ENCODE results near the gene TTC39C.

Gene TTC39C

DNA sequence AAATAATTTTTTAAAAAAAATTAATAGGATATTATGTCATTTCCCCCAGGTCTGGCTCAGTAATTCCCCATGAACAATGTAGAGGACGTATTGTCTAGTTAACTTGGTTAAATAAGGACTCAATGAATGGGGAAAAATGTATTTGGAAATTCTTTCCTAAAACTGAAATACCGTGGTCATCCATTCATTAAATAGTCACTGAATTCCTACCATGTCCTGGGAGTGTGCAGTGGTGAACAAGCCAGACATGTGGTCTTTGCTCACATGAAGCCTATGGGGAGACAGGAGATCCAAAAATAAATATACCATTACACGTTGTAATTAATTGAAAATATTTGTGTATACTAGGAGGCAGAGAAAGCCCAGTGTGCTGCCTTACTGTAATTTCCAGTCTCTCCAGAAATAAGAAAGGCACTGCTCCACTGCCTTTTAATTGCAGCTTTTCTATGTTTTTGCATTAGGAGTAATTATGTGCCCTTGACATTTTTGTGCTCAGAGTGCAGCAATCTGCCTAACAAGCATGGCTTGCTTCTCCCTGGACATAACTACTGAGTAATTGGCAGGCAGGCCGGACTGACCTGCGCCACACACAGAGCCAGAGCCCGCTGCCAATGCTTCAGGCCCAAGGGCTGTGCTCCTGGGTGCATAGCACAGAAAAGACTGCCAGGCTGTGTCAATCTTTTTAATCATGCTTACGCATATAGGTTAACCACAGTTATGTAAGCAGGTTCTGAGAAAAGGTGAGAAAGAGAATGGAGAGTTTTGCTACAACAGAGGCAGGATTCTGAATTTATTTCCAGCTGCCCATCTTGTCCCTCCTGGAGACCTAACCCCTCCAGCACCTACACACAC is 22.2 kb upstream of the TTC39C start:
- ChIA-PET POLR2A (no interaction called here), CTCF (interaction anchor here (0.7 to 1.3 kb wide), 3 partner anchors 11 to 84 kb away, joined by 3 read pairs; no protein-coding TSS in a partner anchor)
- TF ChIP-seq, protein P1, sequence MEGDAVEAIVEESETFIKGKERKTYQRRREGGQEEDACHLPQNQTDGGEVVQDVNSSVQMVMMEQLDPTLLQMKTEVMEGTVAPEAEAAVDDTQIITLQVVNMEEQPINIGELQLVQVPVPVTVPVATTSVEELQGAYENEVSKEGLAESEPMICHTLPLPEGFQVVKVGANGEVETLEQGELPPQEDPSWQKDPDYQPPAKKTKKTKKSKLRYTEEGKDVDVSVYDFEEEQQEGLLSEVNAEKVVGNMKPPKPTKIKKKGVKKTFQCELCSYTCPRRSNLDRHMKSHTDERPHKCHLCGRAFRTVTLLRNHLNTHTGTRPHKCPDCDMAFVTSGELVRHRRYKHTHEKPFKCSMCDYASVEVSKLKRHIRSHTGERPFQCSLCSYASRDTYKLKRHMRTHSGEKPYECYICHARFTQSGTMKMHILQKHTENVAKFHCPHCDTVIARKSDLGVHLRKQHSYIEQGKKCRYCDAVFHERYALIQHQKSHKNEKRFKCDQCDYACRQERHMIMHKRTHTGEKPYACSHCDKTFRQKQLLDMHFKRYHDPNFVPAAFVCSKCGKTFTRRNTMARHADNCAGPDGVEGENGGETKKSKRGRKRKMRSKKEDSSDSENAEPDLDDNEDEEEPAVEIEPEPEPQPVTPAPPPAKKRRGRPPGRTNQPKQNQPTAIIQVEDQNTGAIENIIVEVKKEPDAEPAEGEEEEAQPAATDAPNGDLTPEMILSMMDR (IDR thresholded peaks at IDR 0.05; ENCODE audit: control extremely low read depth, extremely low read depth, low read depth, missing control alignments), result no peak
- DNase-seq (ENCODE audit: extremely low spot score), result no peak

DNA sequence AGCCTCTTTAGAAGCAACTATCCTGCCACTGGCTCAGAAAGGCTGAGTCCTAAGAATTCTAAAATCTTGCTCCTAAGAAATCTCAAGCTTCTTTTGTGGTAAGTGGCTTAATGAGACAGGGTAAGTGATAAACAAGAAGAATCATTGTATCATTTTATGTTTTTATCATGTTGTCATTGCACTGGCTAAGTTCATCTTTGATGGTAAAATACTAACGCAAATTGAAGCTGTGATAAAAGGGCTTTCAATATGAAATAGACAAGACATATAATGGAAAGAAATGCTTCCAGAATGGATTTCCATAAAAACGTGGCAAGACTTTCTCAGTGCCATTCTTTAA is 21.6 kb upstream of the TTC39C start:
- DNase-seq (ENCODE audit: extremely low spot score), result no peak
- ChIA-PET POLR2A (no interaction called here), CTCF (interaction anchor here (0.7 to 1.3 kb wide), 3 partner anchors 12 to 83 kb away, joined by 3 read pairs; no protein-coding TSS in a partner anchor)
- TF ChIP-seq, protein P1 (IDR thresholded peaks at IDR 0.05; ENCODE audit: control extremely low read depth, extremely low read depth, low read depth, missing control alignments), result no peak

- no peak for DNase-seq (ENCODE audit: extremely low spot score)
- TF ChIP-seq, protein P1 (IDR thresholded peaks at IDR 0.05; ENCODE audit: control extremely low read depth, extremely low read depth, low read depth, missing control alignments), result no peak
- CTCF ChIA-PET, result interaction anchor here (1.0 kb wide), 1 partner anchor 16 kb away, joined by 3 read pairs; no protein-coding TSS in a partner anchor
- POLR2A ChIA-PET, result no interaction called here
Observed at GRCh38 chr18:23994361-23994902, 20.1 kb upstream of the TTC39C start.

- DNase-seq (ENCODE audit: extremely low spot score), result no peak
- ChIA-PET POLR2A (no interaction called here), CTCF (no interaction called here)
- TF ChIP-seq, protein P1 (IDR thresholded peaks at IDR 0.05; ENCODE audit: control extremely low read depth, extremely low read depth, low read depth, missing control alignments), result no peak
Observed at GRCh38 chr18:23995180-23995579, 19.4 kb upstream of the TTC39C start.

- no peak for DNase-seq (ENCODE audit: extremely low spot score)
- TF ChIP-seq, protein P1 (IDR thresholded peaks at IDR 0.05; ENCODE audit: control extremely low read depth, extremely low read depth, low read depth, missing control alignments), result no peak
- ChIA-PET POLR2A (no interaction called here), CTCF (interaction anchor here (0.7 to 2.9 kb wide), 6 partner anchors 10 to 79 kb away, joined by 3 to 11 read pairs (median 3); no protein-coding TSS in a partner anchor)
Observed at GRCh38 chr18:23998018-23998417, 16.5 kb upstream of the TTC39C start.

GRCh38 chr18:23998820-23999219 is 15.7 kb upstream of the TTC39C start:
- ChIA-PET POLR2A (no interaction called here), CTCF (interaction anchor here (0.7 to 2.9 kb wide), 8 partner anchors 10 to 80 kb away, joined by 3 to 11 read pairs (median 3); no protein-coding TSS in a partner anchor)
- TF ChIP-seq, protein P1 (IDR thresholded peaks at IDR 0.05; ENCODE audit: control extremely low read depth, extremely low read depth, low read depth, missing control alignments), result no peak
- no peak for DNase-seq (ENCODE audit: extremely low spot score)

Data from GM10248 (cell line).